Skeletal muscle satellite cell (primary cell): ENCODE results near the gene CMSS1.

Experiments used
- H3K27me3 ChIP-seq: 2 replicates; pipeline ENCODE4 v1.7.0; 2013; ENCODE audit warnings: low read length; ENCODE audit not compliant: control insufficient read depth, insufficient read depth
- H3K36me3 ChIP-seq: 2 replicates; pipeline ENCODE4 v1.7.0; 2013; ENCODE audit warnings: mild to moderate bottlenecking, control low read depth, low read length; ENCODE audit not compliant: insufficient read depth
- H3K4me1 ChIP-seq: 2 replicates; pipeline ENCODE4 v1.7.0; 2013; ENCODE audit warnings: low read length; ENCODE audit not compliant: control insufficient read depth, insufficient read depth
- H3K4me2 ChIP-seq: 2 replicates; pipeline ENCODE4 v1.7.0; 2013; ENCODE audit warnings: mild to moderate bottlenecking, low read length
- H3K4me3 ChIP-seq: 2 replicates; pipeline ENCODE4 v1.7.0; 2013; ENCODE audit warnings: low read length
- H3K9ac ChIP-seq: 2 replicates; pipeline ENCODE4 v1.7.0; 2013; ENCODE audit warnings: mild to moderate bottlenecking, low read depth, low read length, moderate library complexity
- H3K9me3 ChIP-seq: replicated peaks from 2 replicates; pipeline ENCODE4 v1.7.0; 2013; ENCODE audit warnings: mild to moderate bottlenecking, control low read depth, low read length

CMSS1 gene

GRCh38 chr3:100007313-100007712 is 189.7 kb downstream of the CMSS1 start:
- Histone ChIP-seq H3K4me1 (peaks cover 16% of the 10 kb centered on the region), H3K36me3 (no peaks in the 10 kb centered on the region), H3K9me3 (no peaks in the 10 kb centered on the region), H3K9ac (no peak overlapping the region), H3K4me2 (no peak overlapping the region), H3K27me3 (no peaks in the 10 kb centered on the region), H3K4me3 (no peak overlapping the region)

GRCh38 chr3:100008081-100008698 is 190.5 kb downstream of the CMSS1 start:
- Histone ChIP-seq H3K27me3 (no peaks in the 10 kb centered on the region), H3K36me3 (no peaks in the 10 kb centered on the region), H3K4me3 (no peak overlapping the region), H3K4me2 (no peak overlapping the region), H3K4me1 (peaks cover 7% of the 10 kb centered on the region), H3K9ac (no peak overlapping the region), H3K9me3 (no peaks in the 10 kb centered on the region)

DNA sequence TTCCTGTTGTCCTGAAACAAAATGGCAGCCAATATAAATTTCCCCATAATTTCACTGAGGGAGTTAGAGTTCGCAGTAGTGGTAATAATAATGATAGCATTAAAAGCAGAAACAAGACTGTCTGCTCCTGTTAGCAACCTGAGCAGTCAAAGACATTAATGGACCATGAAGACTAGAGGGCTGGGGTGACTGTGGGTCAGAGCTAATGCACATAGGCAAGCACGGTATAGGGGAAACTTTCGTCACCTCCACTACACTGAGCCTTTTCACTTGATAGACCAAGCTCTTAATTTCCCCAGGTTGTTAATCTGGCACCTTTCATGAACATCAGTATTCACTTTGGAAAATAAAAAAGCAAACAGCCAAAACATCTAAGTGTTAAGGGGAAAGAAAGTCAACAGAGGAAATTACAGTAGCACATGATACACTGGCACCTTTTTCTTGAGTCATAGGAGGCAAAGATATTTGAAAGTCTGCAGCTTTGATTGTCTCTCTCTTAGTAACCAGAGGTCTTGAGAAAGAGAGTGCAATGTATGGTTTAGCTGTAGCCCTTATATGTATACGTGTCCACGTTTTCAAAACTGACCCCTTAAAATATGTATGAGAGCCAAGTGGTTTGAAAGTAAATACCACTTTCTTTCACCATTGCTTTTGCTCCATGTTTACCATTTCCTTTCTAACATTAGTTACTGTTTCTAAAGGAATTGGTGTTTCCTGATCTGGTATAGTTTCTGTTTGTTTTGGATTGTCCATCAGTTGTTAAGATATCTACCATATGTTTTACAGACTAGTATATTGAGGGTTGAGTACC is 191.8 kb downstream of the CMSS1 start:
- Histone ChIP-seq H3K4me3 (no peak overlapping the region), H3K9ac (no peak overlapping the region), H3K27me3 (no peaks in the 10 kb centered on the region), H3K4me2 (no peak overlapping the region), H3K36me3 (no peaks in the 10 kb centered on the region), H3K9me3 (no peaks in the 10 kb centered on the region), H3K4me1 (peaks cover 5% of the 10 kb centered on the region)

- peaks cover 2% of the 10 kb centered on the region for H3K9me3 ChIP-seq
- H3K4me2 ChIP-seq = no peak overlapping the region
- H3K9ac ChIP-seq = no peak overlapping the region
- H3K36me3 ChIP-seq = no peaks in the 10 kb centered on the region
- peaks cover 5% of the 10 kb centered on the region for H3K4me1 ChIP-seq
- H3K27me3 ChIP-seq = no peaks in the 10 kb centered on the region
- no peak overlapping the region for H3K4me3 ChIP-seq
Measured at GRCh38 chr3:100010087-100010417, 192.4 kb downstream of the CMSS1 start.

DNA sequence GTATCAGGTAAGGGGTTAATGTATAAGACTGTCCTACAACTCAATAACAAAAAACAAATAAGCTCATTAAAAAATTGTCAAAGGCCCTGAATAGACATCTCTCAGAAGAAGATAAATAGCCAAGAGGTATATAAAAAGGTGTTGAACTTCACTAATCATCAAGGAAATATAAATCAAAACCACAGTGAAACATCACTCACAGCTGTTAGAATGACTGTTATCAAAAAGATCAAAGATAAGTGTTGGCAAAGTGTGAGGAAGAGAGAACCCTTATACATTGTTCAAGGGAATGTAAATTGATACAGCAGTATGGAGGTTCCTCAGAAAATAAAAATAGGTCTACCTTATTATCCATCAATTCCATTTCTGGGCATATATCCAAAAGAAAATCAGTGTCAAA is 201.1 kb downstream of the CMSS1 start:
- H3K9ac ChIP-seq = no peak overlapping the region
- no peaks in the 10 kb centered on the region for H3K36me3 ChIP-seq
- H3K4me1 ChIP-seq = no peaks in the 10 kb centered on the region
- H3K4me2 ChIP-seq = no peak overlapping the region
- peaks cover 4% of the 10 kb centered on the region for H3K9me3 ChIP-seq
- H3K4me3 ChIP-seq = no peak overlapping the region
- H3K27me3 ChIP-seq = no peaks in the 10 kb centered on the region

DNA sequence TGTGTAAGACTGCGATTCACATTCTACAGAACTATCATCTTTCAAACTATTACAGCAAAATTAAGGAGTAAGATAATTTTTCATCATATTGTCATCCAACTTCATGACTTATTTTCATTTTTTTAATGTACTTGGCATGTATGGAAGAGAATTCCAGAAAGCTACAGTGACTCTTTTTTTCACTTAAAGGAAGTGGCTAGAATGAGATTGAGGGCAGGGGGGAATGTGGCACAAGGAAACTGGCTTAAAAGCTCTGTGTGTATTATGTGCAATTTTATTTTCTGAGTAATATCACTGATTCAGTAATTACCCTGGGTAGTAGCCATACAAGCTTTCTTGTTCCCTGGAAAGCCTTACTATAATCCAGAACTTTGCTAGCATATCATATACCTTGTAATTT is 202.1 kb downstream of the CMSS1 start:
- Histone ChIP-seq H3K9me3 (peaks cover 4% of the 10 kb centered on the region), H3K4me1 (peaks cover 2% of the 10 kb centered on the region), H3K4me2 (no peak overlapping the region), H3K27me3 (no peaks in the 10 kb centered on the region), H3K9ac (no peak overlapping the region), H3K4me3 (no peak overlapping the region), H3K36me3 (no peaks in the 10 kb centered on the region)

DNA sequence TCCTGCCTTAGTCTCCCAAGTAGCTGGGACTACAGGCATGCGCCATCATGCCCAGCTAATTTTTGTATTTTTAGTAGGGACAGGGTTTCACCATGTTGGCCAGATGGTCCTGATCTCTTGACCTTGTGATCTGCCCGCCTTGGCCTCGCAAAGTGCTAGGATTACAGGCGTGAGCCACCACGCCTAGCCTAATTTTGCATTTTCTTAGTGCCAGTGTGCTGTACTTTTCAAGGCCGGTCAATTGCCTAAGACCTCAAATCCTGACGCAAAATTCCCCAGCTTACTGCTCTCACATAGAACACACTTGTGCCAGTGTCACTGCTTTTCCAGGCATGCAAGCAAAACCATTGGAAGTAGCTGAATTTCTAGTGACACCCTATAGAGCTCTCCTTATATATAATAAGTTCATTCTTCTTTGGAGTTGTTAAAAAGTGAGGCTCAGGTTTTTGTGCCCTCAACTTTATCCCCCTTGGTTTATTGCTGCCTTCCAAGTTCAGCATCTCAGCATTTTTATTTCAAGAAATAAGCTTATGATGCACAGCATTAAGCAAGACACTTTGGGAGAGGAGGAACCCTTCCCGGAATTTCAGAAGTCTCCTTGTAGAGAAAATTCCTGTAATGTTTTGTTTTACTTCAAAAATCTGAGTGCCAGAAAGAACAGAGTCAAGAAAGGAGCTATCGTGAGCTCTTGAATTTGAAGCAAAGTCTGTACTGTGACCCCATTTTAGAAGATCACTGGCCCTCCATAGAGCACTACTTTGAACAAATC is 203.4 kb downstream of the CMSS1 start:
- H3K4me1 ChIP-seq = peaks cover 6% of the 10 kb centered on the region

GRCh38 chr3:100022506-100022905 is 204.8 kb downstream of the CMSS1 start:
- Histone ChIP-seq H3K27me3 (no peaks in the 10 kb centered on the region), H3K9ac (no peak overlapping the region), H3K4me2 (no peak overlapping the region), H3K9me3 (no peaks in the 10 kb centered on the region), H3K4me3 (no peak overlapping the region), H3K4me1 (peaks cover 6% of the 10 kb centered on the region), H3K36me3 (no peaks in the 10 kb centered on the region)

More for the DNA sequence above, 203.4 kb downstream of the CMSS1 start:
- Histone ChIP-seq H3K4me2 (no peak overlapping the region), H3K4me3 (no peak overlapping the region), H3K27me3 (no peaks in the 10 kb centered on the region), H3K9me3 (no peaks in the 10 kb centered on the region), H3K9ac (no peak overlapping the region), H3K36me3 (no peaks in the 10 kb centered on the region)

- no peak overlapping the region for H3K9ac ChIP-seq
- no peak overlapping the region for H3K4me3 ChIP-seq
- no peaks in the 10 kb centered on the region for H3K36me3 ChIP-seq
- H3K4me1 ChIP-seq = peaks cover 6% of the 10 kb centered on the region
- no peaks in the 10 kb centered on the region for H3K9me3 ChIP-seq
- H3K4me2 ChIP-seq = no peak overlapping the region
- H3K27me3 ChIP-seq = no peaks in the 10 kb centered on the region
Measured at GRCh38 chr3:100023150-100023549, 205.5 kb downstream of the CMSS1 start.

GRCh38 chr3:100023595-100023994 is 205.9 kb downstream of the CMSS1 start:
- H3K27me3 ChIP-seq = no peaks in the 10 kb centered on the region
- no peak overlapping the region for H3K4me3 ChIP-seq

DNA sequence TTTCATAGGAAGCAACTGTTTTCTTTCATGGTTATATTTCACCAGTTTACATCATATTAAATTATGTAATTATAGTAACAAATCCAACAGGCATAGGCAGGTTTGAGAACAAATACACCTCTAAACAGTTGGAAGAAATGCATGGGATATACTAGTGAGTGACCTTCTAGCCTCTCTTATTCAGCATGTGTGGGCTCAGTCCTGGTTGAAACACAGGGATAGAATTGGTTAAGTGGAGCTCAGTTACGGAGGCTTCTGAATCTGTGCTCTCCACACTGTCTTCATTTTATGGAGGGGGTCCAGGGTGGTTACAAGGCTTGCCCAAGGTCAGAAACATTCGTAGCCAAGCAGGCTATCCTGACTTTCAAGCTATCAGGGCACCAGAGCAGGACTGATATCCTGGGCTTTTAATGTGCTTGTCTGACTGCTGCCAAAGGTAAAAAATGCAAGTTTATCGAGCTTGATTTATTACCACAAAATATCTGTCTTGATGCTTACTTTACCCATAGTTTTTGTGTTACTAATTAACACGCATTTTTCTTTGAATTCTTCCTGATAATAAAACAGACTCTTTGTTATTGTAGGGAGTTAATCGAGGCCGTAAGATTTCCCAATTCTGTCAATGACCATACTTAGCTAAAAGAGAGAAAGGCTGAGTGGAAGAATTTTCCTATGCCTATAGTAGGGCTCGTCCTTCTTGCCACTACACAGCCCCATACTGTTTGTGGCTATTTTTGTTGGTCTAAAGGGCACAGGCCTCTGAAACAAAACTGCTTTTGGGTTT is 207.1 kb downstream of the CMSS1 start:
- Histone ChIP-seq H3K36me3 (no peaks in the 10 kb centered on the region), H3K4me3 (no peak overlapping the region), H3K4me2 (no peak overlapping the region), H3K9me3 (no peaks in the 10 kb centered on the region), H3K4me1 (peaks cover 6% of the 10 kb centered on the region), H3K27me3 (no peaks in the 10 kb centered on the region), H3K9ac (no peak overlapping the region)

More at GRCh38 chr3:100023595-100023994, 205.9 kb downstream of the CMSS1 start:
- H3K36me3 ChIP-seq = no peaks in the 10 kb centered on the region
- no peak overlapping the region for H3K9ac ChIP-seq
- H3K9me3 ChIP-seq = no peaks in the 10 kb centered on the region
- peaks cover 6% of the 10 kb centered on the region for H3K4me1 ChIP-seq
- no peak overlapping the region for H3K4me2 ChIP-seq
